Measurements from ENCODE around the gene CADM1.

GRCh38 chr11:115340874-115341273 is 163.3 kb downstream of the CADM1 start:
- TF ChIP-seq CTCF (IDR thresholded peaks at IDR 0.05; ENCODE audit: borderline replicate concordance, extremely low read depth, low read length, poor library complexity, severe bottlenecking) (no peak), EZH2 (IDR thresholded peaks at IDR 0.05; ENCODE audit: borderline replicate concordance, low read depth, low read length, severe bottlenecking) (no peak)

Measured in DND-41 (cell line).